Inferior parietal cortex (tissue), 1 donor: Measurements from ENCODE around the gene ZNF30.
"Not testable (repeated sequence)": the region's sequence is repeated elsewhere in the genome, so short reads cannot be mapped to it uniquely, and the experiment has no call there.

Experiments used
- DNase-seq: peaks from one replicate; pipeline ENCODE4 v3.0.0-alpha.2; 2016; ENCODE audit errors: extremely low spot score

Gene ZNF30

DNA sequence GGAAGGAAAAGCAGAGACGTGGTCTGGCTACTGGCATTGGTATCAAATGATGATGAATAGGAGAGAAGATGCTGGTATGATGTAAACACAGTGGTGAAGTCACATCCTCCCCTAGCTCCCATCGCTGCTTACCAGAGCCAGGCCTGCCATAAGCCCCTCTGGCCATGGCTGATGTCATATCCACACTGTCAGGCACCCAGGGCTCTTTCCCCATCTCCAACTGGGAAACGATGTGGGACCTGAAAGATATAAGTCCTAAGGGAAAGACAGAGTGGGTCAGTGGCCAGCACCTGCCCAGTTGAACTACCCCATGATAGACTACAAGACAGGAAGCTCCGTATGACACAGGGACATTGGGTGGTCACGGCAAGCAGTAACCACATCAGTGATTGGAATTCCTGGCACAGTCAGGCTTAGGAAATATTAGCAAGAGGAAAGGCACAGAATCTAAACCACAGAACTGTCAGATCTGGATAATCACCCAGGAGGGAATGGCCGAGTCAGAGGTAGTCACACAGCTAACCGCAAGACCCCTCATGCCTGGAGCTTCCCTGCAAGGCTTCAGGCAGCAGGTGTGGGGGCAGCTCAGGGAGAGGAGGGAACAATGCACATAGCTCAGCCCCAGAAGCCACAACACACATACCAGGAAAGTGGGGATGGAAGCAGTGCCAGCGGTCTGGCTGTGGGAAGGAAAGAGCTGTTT lies 33.6 kb downstream of the ZNF30 start:
- DNase-seq: no peak

DNA sequence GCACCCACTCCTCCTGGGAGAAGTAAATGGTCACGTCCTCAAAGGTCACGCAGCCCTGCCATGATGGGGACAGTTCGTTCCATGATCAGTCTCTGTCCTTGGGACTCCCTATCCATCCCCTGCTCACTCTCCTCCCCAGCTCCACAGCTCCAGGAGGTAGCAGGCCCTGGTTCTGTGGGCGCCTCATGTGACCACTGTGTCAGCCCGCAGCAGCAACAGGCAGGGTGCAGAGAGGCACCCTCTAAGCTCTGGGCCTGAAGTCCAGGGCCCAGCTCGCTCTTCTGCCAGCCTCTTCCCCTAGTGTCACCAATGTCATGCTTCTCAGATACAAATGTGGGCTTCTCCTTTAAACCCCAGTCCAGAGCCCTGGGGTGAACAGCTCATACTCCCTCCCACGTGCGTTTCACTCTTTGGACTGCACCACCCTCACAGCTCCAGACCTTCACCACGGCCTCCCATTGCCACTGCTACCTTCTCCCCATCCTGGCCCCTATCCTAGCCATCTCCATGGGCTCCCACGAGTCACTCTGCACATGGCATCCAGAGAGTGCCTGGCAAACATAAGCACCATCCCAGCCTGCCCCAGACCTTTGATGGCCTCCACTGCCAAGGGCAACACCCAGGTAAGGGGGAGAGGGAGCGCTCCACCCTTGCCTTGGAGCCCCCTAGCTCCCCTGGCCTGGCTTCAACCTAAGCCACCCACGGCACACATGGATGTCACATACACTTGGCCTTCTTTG lies 34.4 kb downstream of the ZNF30 start:
- DNase-seq: no peak

DNA sequence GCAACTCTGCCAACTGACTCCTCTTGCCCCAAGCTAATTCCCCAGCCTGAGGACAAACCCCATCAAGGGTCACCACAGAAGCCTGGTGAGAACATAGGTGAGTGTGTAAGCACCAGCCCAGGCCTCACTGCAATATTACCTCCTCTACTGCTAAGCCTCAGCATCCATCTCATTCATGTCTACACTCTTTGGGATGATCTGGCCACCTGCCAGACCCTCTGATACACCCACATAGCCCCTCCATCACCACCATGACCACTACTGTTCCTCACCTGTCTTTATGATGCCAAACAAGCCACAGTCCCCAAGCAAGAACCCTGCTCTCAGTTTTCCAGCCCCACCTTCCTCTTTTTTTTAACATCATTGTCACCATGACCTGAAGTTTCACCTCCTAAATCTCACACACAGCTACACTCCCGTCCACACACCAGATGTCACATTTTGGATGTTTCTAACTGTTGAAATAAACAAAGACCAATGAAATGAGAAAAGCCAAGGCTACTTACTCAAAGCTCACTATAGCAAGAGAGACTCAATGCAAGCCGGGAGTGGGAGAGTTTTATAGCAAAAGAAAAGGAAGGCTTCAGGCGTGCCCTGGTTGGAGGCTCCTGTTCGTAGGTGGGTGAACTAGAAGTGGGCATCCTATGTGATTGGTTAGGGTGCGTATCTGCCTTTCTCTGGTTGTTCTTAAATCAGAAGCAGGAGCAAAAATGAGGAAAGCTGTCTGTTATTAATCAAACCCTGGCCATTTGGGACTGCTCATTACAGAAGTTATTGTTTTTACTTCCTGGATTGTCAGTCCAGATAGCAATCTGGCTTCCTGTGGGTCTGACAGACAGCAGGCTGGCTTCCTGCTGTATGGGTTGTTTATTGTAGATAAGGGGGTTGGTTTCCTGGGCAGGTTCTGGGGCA lies 35.3 kb downstream of the ZNF30 start:
- DNase-seq: peak; percentile 5

DNA sequence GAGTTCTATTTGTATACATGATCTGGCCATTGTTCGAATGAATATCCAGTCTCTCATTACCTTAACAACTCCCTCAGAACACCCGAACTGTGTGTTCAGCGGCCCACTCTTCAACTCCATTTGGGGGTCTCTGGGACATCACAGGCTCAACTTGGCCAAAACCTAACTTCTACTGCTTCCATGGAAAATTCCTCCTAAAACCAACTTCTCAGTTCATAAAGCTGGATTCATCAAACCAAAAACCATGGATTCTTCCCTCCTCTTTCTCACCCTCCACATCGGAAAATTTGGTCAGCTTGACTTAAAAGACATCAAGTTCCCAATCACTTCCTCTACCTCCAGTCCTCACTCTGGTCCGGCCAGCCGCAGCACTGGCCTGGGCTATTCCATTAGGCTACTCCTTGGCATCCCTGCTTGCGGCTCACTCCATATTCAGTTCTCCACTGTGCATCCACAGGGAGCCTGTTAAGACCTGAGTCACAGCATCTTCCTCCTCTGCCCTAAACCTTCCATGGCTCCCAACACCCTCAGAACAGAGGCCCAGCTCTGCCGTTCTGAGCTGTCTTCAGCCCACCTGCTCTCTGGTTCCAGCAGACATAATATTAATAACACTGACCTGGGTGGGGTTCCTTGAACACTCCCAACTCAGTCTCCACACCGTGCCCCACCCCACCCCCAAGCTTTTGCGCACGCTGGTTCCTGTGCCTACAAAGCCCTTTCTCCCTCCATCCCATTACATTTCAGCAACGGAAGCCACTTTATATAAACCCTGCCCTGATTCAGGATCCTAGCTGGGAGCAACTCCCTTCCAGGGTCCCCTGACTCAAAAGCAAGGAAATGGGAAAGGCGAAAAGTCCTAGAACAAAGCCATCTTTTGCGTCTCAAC lies 36.2 kb downstream of the ZNF30 start:
- DNase-seq: no peak

DNA sequence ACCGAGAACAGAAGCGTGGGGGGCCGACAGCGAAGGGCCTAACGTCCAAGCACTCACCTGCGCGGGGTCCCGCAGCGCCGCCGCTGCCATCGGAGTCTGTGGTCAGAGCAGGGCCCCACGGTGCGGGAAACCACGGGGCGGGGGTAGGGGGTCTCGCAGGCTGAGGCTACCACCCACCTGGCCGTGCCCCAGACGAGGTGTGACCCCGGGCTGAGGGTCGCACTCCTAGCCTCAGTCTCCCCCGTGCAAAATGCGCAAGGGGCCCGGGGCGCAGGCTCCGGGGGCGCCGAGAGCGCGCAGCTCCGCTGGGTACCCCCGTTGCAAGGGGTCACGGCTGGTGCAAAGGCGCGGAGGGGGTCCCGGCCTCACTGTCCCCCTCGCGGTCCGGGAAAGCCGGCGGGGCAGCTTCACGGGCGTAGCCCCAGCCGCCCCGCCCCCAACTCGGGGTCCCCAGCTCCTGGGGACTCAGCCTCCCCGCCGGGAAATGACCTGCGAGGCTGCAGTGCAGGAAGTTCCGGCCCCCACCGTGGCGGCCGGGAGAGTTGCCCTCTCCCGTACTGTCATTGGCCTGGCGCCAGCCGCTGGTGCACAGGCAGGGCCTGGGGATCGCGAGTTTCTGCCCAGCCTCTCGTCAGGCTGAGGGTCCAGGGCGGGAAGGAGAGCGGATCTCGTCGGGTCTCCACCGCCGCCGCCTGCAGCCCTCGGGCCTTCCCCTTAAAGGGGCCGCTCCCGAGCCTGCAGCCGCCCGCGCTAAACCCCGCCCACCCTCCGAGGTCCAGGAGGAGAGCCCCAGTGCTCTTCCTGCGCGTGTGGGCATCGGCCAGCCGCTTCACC lies 37.1 kb downstream of the ZNF30 start, which contains the start of gene ZNF792:
TSS of gene ZNF792 (minus strand) at position 657 of the 834 bp plus-strand sequence. CDS start at position 90, 567 bp downstream.
- peak; percentile 18 for DNase-seq

DNA sequence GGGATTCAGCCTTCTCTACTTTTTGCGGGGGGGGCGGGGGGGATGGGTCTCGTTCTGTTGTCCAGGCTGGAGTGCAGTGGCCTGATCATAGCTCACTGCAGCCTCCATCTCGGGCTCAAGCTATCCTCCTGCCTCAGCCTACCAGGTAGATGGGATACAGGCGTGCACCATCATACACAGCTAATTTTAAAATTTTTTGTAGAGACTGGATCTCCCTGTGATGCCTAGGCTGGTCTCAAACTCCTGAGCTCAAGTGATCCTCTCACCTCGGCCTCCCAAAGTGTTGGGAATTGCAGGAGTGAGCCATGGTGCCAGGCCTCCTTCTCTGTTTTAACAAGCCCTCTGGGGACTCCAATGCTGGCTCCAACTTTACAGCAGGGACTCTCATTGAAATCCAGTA lies 37.9 kb downstream of the ZNF30 start:
- no peak for DNase-seq

DNA sequence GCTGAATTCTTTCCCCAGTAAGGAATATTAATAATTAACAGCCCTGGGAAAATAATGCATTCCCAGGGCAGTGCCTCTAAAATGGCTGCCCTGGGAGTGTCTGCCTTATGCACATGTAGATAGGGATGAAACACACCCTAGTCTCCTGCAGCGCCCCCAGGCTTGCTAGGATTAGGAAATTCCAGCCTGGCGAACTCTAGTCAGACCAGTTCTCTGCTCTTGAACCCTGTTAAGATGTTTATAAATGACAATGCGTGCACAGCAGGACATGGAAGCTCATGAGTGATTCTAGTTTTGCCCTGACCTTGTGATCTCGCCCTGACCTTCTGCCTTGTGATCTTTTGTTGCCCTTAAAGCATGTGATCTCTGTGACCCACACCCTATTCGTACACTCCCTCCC lies 38.8 kb downstream of the ZNF30 start:
- not testable (repeated sequence) for DNase-seq

DNA sequence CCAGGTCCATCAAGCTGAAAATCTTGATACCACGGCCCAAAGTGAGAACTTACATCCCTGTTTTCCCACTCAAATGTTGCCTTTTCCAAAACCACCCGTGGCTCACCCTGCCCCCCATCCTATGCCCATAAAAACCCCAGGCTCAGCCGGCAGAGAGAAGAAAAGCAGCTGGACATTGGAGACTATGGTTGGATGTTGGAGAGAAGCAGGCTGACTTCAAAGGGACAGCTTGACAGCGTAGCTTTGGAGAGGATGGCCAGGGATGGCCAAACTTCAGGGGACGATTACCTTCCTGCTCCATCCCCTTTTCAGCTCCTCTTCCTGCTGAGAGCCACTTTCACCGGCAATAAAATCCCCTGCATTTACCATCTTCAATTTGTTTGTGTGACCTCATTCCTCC lies 40.8 kb downstream of the ZNF30 start:
- DNase-seq: no peak

DNA sequence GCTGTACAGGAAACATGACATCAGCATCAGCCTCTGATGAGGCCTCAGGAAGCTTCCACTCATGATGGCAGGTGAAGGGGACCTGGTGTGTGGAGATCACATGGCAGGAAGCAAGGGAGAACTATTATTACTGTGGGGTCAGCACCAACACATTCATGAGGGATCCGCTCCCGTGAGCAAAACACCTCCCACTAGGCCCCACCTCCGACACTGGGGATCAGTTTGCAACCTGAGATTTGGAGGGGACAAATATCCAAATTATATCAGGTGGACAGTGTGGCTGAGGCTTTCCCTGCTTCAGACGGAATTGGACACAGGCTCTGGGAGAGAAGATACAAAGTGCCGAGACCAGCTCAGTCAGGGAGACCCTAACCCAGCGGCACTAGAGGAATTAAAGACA lies 43.0 kb downstream of the ZNF30 start:
- no peak for DNase-seq

DNA sequence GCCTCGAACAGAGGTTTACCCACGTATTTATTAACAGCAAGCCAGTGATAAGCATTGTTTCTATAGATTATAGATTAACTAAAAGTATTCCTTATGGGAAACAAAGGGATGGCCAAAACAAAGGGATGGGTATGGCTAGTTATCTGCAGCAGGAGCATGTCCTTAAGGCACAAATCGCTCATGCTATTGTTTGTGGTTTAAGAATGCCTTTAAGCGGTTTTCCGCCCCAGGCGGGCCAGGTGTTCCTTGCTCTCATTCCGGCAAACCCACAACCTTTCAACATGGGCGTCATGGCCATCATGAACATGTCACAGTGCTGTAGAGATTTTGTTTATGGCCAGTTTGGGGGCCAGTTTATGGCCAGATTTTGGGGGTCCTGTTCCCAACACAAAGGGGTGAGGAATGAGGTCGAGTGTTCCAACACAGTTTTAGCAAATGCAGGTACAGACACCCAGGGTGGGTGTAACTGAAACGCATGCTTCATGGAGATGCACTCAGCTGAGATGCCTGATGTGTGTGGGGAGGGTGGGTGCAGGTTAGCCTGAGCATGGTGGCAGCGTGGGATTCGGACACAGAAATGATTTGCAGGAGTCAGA lies 43.6 kb downstream of the ZNF30 start:
- DNase-seq: not testable (repeated sequence)

DNA sequence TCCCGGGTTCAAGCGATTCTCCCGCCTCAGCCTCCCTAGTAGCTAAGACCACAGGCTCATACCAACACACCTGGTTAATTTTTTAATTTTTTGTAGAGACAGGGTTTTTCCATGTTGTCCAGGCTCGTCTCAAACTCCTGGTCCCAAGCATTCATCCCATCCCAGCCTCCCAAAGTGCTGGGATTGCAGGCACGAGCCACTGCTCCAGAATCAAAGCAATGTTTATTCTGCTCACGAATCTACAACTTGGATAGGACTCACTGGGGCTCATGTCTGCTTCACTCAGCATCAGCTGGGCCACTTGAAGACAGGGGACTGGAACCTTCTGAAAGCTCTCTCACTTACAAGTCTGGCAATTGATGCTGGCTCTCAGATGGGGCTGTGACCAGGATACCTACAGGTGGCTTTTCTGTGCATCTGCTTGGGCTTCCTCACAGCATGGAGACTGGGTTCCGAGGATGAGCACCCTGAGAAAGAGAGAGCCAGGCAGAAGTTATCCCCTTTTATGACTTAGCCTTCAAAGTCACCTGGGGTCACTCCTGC lies 45.5 kb downstream of the ZNF30 start:
- no peak for DNase-seq

DNA sequence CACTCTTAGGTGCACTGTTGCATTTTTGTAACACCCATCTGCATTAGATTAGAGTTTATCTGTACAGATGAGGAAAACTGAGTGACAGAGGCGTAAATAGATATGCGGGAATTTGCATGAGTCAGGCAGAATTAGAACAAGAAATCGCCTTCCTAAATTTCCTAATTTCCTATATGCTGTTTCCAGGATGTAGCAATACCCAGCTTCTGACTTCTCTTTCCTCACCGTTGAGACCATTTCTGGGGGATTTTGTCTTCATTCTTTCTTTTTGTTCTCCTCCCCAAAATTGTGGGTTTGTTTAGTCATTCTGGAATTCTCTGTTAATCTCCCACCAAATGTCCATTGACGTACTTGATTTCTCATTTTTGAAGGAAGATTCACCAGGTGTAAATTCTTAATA lies 47.9 kb downstream of the ZNF30 start:
- no peak for DNase-seq

DNA sequence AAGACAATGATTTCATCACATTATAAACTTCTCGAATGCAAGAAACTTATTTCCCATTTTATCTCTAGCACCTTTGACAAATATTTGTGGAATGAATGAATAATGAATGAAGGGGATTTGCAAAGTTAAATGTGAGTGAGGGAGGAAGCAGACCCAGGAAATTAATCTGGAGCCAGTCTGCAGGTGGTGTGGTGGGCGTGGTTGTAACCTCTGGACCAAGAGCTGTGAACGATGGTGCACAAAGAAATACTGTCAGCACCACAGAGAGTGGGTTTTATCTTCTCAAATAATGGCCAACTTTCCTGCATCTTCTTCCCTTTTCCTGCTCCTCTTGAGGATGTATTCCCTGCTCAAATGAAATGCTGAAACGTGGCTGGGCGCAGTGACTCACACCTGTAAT lies 48.4 kb downstream of the ZNF30 start:
- DNase-seq: no peak

DNA sequence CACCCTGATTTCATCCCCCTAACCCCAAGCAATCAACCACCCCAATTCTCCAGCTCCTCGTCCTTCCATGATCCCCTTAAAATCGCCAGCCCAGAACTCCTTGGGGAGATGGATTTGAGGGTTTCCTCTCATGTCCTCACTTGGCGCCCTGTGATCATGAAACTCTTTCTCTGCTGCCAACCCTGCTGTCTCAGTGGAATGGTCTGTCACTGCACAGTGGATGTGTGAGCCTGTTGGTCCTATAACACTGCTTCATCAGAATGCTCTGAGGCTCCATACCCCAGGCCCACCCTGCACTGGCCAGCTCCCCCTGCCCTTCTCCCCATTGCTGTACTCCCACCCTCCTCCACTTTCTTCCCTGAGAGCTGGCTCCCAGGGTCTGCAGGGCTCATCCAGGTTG lies 49.9 kb downstream of the ZNF30 start:
- no peak for DNase-seq

DNA sequence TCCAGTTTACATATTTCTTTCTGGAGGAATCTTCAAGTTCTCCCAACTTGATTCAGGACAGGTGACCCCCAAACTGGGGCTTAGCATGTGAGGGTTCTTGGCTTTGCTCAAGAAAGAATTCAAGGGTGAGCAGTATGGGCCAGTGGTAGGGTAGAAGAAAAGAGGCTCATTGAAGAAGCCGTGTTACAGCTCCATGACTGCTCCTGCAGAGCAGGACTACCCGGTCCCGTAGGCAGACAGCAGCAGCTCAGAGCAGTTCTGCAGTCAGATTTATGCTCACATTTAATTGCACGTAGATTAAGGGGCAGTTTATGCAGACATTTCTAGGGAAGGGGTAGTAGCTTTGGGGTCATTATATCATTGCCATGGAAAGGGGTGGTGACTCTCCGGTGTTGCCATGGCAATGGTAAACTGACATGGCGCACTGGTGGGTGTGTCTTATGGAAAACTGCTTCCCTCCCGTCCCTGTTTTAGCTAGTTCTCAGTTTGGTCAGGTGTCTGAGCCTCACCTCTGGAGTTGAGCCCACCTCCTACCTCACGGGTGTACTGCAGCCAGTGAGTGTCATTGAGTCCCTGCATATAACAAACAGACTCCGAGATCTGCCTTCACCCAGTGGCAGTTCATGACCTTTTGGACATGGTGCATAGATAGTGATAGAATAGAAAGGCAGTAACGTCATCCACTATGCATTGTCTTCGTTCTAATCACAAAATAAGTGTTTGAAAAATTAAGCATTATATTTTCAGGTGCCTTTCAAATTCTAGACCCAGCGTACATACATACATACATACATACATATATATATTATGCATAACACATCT lies 53.3 kb downstream of the ZNF30 start:
- DNase-seq: no peak

DNA sequence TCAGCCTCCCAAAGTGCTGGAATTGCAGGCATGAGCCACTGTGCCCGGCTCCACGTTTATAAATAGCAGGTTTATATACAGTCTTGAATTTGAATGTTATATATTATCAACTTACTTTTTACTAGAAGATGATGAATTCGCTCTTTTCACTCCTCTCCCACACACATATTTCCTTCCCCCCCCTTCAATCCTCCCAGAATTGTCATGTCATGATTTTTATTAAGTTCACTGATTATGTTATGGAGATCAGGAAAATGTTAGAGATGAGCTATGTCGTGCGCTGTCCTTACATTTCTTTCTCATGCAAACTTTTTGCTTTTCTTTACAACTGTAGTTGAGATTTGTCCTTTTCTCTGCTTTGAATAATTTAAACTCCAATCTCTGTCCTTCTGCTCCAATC lies 55.6 kb downstream of the ZNF30 start:
- DNase-seq: no peak

DNA sequence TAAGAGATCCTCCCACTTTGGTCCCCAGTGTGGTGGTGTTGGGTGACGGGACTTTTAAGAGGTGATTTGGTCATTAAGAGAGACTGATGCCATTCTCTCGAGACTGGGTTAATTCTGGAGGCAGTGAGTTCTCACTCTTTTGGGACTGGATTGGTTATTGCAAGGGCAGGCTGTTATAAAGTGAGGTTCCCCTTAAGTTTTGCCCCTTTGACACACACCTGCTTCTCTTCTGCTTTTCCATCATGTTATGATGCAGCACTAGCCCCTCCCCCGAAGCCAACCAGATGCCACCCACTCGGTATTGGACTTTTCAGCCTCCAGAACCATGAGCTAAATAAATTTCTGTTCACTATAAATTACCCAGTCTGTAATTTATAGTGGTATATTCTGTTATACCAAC lies 57.1 kb downstream of the ZNF30 start:
- no peak for DNase-seq

DNA sequence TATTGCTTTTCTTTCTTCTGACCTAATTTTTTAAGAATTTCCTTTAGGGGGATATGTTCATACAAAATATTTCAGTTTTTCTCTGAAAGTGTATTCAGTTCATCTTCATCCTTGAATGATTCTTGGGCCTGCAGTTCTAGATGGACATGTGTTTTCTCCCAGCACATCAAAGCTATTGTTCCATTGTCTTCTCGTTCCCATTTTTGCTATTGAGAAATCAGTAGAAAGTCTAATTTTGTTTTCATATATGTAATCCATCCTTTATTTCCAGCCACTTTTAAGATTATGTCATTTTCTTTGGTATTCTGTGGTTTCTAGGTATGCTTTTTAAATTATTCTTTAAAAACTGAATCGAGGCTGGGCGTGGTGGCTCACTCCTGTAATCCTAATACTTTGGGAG lies 57.6 kb downstream of the ZNF30 start:
- no peak for DNase-seq
